MCF 10A (cell line): ENCODE results near the gene PTPN20. TPM values are rescaled to one million over a fixed set of nuclear protein-coding genes. Genes with fewer than 3 reads are reported as not detected.

Experiments used
- BruUV-seq: library from RNA; stranded (reverse); fragments of 400-500 nt; replicated peaks from 2 replicates; lab custom pipeline; 2021; lab: Mats Ljungman, UMichigan
- CTCF ChIA-PET: fragments of 300-600 bp; sonication (Branson Sonifier 250); formaldehyde crosslinking; extraction: SDS; loops from one replicate; lab custom pipeline; 2021; ENCODE audit warnings: antibody characterized with exemption, inconsistent platforms; lab: Yijun Ruan, JAX
- POLR2A ChIA-PET: fragments of 300-600, 350-650 bp; sonication (Branson Sonifier 250); formaldehyde crosslinking; extraction: SDS; loops from one replicate; lab custom pipeline; 2020; ENCODE audit warnings: antibody characterized with exemption, inconsistent platforms; lab: Yijun Ruan, JAX
- DNase-seq: peaks from one replicate; pipeline ENCODE4 v3.0.0-alpha.2; 2018; ENCODE audit not compliant: unreplicated experiment
- H3K27ac Mint-ChIP-seq: one replicate; pipeline ENCODE4 v1.8.0; 2022; ENCODE audit warnings: mild to moderate bottlenecking, low read depth, mixed read lengths; ENCODE audit not compliant: unreplicated experiment
- H3K27me3 Mint-ChIP-seq: one replicate; pipeline ENCODE4 v1.8.0; 2022; ENCODE audit warnings: mixed read lengths; ENCODE audit not compliant: insufficient read depth, unreplicated experiment
- H3K36me3 Mint-ChIP-seq: one replicate; pipeline ENCODE4 v1.8.0; 2022; ENCODE audit warnings: mild to moderate bottlenecking, moderate library complexity, mixed read lengths; ENCODE audit not compliant: insufficient read depth, unreplicated experiment
- H3K4me1 Mint-ChIP-seq: one replicate; pipeline ENCODE4 v1.8.0; 2022; ENCODE audit warnings: mixed read lengths; ENCODE audit not compliant: insufficient read depth, unreplicated experiment
- H3K4me3 Mint-ChIP-seq: one replicate; pipeline ENCODE4 v1.8.0; 2022; ENCODE audit warnings: mild to moderate bottlenecking, moderate library complexity, mixed read lengths; ENCODE audit not compliant: unreplicated experiment
- H3K9me3 Mint-ChIP-seq: one replicate; pipeline ENCODE4 v1.8.0; 2022; ENCODE audit warnings: mixed read lengths; ENCODE audit not compliant: unreplicated experiment
- intact Hi-C: fragments of 100-400 bp; cut with micrococcal nuclease; formaldehyde crosslinking; loops from 2 replicates; pipeline ENCODE4 v1.14.1; 2022
- total RNA-seq: library from RNA; stranded (reverse); gene quantifications from 2 replicates; pipeline ENCODE4 v1.2.3, GENCODE V29; 2022
- TF ChIP-seq, protein P1 (sequence below): fragments of 200-600 bp; IDR thresholded peaks from one replicate; pipeline ENCODE4 v1.8.0; 2022; ENCODE audit warnings: antibody characterized with exemption, mild to moderate bottlenecking; ENCODE audit not compliant: unreplicated experiment

PTPN20 gene
- total RNA-seq, 1 experiment from 2014 or later = 0.26 TPM

DNA sequence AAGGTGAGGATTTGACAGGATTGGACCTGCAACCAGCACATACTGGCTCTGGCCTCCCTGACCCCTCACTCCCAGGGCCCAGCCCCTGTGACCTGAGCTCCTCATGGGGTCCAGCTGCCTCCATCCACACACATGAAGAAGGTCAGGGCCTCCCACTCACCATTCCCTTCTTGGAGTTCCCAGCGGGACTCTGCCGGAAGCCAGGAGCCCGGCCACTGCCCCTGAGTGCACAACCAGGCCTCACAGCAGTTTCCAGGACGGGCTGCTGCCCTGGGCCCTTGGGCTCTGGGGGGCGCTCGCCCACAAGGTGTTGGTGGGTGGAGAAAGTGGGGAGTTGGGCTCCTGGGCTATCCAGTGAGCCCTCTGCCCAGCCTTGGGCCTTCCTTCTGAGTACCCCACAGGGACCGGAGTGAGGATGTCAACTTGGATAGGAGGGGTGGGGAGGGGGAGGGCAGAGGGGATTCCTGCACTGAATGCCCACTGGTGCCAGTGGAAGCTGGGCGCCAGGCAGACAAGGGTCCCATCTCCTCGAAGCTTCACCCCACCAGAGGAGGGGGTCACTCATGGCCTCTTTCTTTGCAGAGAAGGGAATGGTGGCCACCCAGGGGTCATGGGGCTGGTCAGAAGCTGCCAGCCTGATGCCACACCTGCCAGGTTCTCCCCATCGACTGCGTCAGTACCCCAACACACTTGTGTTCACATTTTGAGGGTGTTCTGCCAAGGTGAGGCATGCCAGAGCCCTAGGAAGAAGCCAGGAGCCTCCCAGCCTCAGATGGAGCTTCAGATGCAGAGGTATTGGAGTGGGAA, 115.3 kb downstream of the PTPN20 start:
- Mint-ChIP-seq H3K27me3 (no peaks in the 10 kb centered on the region), H3K9me3 (no peaks in the 10 kb centered on the region), H3K27ac (no peak overlapping the region), H3K4me3 (no peak overlapping the region), H3K4me1 (peaks cover 7% of the 10 kb centered on the region), H3K36me3 (no peaks in the 10 kb centered on the region)
- CTCF ChIA-PET = interaction anchor here (0.5 to 6.0 kb wide), 13 partner anchors 9 to 327 kb away, joined by 3 to 131 read pairs (median 3); partner anchors contain the start of gene GDF2
- POLR2A ChIA-PET = no interaction called here
- no TSS peak for BruUV-seq
- TF ChIP-seq, protein P1, sequence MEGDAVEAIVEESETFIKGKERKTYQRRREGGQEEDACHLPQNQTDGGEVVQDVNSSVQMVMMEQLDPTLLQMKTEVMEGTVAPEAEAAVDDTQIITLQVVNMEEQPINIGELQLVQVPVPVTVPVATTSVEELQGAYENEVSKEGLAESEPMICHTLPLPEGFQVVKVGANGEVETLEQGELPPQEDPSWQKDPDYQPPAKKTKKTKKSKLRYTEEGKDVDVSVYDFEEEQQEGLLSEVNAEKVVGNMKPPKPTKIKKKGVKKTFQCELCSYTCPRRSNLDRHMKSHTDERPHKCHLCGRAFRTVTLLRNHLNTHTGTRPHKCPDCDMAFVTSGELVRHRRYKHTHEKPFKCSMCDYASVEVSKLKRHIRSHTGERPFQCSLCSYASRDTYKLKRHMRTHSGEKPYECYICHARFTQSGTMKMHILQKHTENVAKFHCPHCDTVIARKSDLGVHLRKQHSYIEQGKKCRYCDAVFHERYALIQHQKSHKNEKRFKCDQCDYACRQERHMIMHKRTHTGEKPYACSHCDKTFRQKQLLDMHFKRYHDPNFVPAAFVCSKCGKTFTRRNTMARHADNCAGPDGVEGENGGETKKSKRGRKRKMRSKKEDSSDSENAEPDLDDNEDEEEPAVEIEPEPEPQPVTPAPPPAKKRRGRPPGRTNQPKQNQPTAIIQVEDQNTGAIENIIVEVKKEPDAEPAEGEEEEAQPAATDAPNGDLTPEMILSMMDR = no peak
- no peak for DNase-seq
- intact Hi-C loops = loop anchor here (10.0 kb wide), 1 partner anchor 318 kb away; the partner anchor contains the start of gene RBP3

DNA sequence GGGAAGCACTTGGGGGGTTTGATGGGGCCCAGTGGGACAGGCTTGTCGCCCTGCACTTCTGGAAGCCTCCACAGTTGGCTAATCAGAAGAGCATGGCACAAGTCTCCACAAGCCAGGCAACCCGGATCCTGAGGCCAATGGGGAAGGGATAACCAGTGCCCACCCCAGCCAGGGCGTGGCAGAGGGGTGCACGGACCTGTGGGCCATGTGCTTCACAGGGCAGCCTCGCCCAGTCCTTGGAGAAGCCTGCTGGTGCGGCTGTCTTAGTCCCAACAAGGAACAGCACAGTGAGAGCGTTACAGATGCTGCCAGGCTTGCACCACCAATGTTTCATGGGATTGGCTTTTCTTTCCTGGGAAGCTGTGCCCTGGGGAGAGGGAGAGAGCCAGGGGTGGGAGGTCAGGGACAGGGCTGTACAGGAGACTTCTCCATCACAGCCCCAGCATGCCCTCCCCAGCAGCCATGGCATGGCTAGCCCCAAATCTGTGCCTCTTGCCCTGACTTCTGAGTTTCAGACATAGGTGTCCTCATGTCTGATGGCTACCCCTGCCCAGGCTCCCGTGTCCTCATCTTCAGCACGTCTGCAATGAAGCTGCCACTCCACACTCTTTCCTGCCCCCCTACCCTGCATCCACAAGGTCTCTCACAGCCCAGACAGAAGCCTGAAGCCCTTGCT, 116.0 kb downstream of the PTPN20 start:
- CTCF ChIA-PET = interaction anchor here (0.6 to 6.0 kb wide), 5 partner anchors 9 to 305 kb away, joined by 3 to 131 read pairs (median 3); partner anchors contain the start of gene GDF2
- intact Hi-C loops = loop anchor here (10.0 kb wide), 1 partner anchor 318 kb away; the partner anchor contains the start of gene RBP3
- H3K9me3 Mint-ChIP-seq = no peaks in the 10 kb centered on the region
- peaks cover 8% of the 10 kb centered on the region for H3K4me1 Mint-ChIP-seq
- no peaks in the 10 kb centered on the region for H3K36me3 Mint-ChIP-seq
- H3K27me3 Mint-ChIP-seq = no peaks in the 10 kb centered on the region
- no peak overlapping the region for H3K4me3 Mint-ChIP-seq
- POLR2A ChIA-PET = no interaction called here
- H3K27ac Mint-ChIP-seq = no peak overlapping the region
- DNase-seq = no peak
- TF ChIP-seq, protein P1 = no peak
- no TSS peak for BruUV-seq

DNA sequence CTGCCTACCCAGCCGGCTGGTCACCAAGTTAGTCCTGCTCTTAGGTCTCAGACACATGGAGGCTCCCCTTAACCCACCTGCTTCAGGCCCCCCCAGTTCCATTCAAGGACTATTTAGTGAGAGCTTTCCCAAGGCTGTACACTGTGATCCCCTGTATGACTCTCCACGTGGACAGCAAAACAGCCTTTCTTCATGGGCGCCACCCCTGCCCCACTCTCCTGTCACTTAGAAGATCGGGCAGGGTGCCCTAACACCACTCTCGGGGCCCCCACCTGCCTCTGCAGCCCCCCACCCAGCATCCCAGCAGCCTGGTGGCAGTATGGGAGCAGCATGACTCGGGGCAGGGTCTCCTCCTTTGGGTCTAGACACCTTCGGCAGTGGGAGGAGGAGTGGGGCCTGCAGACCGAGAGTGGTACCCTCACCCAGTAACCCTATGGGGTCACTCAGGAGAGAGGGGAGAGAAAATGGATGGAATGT, 116.6 kb downstream of the PTPN20 start:
- TF ChIP-seq, protein P1 = no peak
- no peak for DNase-seq
- intact Hi-C loops = loop anchor here (10.0 kb wide), 1 partner anchor 317 kb away; the partner anchor contains the start of gene RBP3

More for the DNA sequence above, 116.6 kb downstream of the PTPN20 start:
- Mint-ChIP-seq H3K4me1 (peaks cover 8% of the 10 kb centered on the region), H3K36me3 (no peaks in the 10 kb centered on the region), H3K27ac (no peak overlapping the region), H3K9me3 (no peaks in the 10 kb centered on the region), H3K27me3 (no peaks in the 10 kb centered on the region), H3K4me3 (no peak overlapping the region)
- ChIA-PET CTCF (interaction anchor here (0.6 to 6.0 kb wide), 5 partner anchors 9 to 312 kb away, joined by 3 to 131 read pairs (median 3); partner anchors contain the start of gene GDF2), POLR2A (no interaction called here)
- no TSS peak for BruUV-seq
